ENCODE measurements around the gene GJB5. TPM values are rescaled to one million over a fixed set of nuclear protein-coding genes. Genes with fewer than 3 reads are reported as not detected.

GJB5 gene
- total and polyA plus RNA-seq, 2 donors (not counting 1 experiment from before 2014, with no cell fraction given), result not detected

GRCh38 chr1:34777519-34778321 is 22.9 kb downstream of the GJB5 start:
- ATAC-seq (ENCODE audit: low read depth), result no peak
- H3K27ac Mint-ChIP-seq, result no peak overlapping the region
- Histone ChIP-seq H3K27ac (ENCODE audit: low read length in 2 of 2) (no peak overlapping the region), H3K4me3 (ENCODE audit: control extremely low read depth in 1 of 5, extremely low read depth in 1 of 5, insufficient read depth in 1 of 5, low read depth in 2 of 5, low read length in 4 of 5) (no peak overlapping the region), H3K36me3 (replicated peaks in 1 of 2; ENCODE audit: control extremely low read depth in 1 of 2, control insufficient read depth in 1 of 2, extremely low read depth in 1 of 2, insufficient read depth in 2 of 2, low read length in 1 of 2) (no peaks in the 10 kb centered on the region), H3K4me2 (replicated peaks; ENCODE audit: low read depth, low read length, poor library complexity, severe bottlenecking) (no peak overlapping the region), H4K20me1 (ENCODE audit: control insufficient read depth, insufficient read depth, low read length, poor library complexity, severe bottlenecking) (no peaks in the 10 kb centered on the region), H3K27me3 (replicated peaks in 1 of 4; ENCODE audit: control extremely low read depth in 1 of 4, control insufficient read depth in 3 of 4, insufficient read depth in 4 of 4, low read length in 3 of 4) (peaks cover 0 to 27% (median 10%) of the 10 kb centered on the region in 4 experiments), H3K9ac (ENCODE audit: low read length) (no peak overlapping the region), H2AFZ (ENCODE audit: insufficient read depth, low read depth, low read length, poor library complexity, severe bottlenecking) (no peak overlapping the region), H3K4me1 (ENCODE audit: control insufficient read depth in 2 of 2, insufficient read depth in 2 of 2, low read length in 2 of 2) (peaks cover 2 to 13% of the 10 kb centered on the region in 2 donors), H3K79me2 (ENCODE audit: control insufficient read depth, insufficient read depth, low read length) (no peaks in the 10 kb centered on the region), H3K9me3 (ENCODE audit: control extremely low read depth in 1 of 3, control insufficient read depth in 2 of 3, insufficient read depth in 1 of 3, low read length in 2 of 3) (no peaks in the 10 kb centered on the region)
- WGBS (ENCODE audit: insufficient coverage), result 56% methylated on average over 9 of the region's 10 CpGs
- TF ChIP-seq EZH2 (IDR thresholded peaks at IDR 0.05; ENCODE audit: borderline replicate concordance, insufficient read depth, low read depth, low read length, poor library complexity, severe bottlenecking), result no peak
- TF ChIP-seq CTCF (IDR thresholded peaks at IDR 0.05), result no peak
- H3K27me3 Mint-ChIP-seq, result peaks cover 36% of the 10 kb centered on the region
- H3K4me1 Mint-ChIP-seq, result peaks cover 7% of the 10 kb centered on the region
- ChIA-PET POLR2A (no interaction called here), CTCF (no interaction called here)
- DNase-seq, result no peak
- no peak overlapping the region for H3K4me3 Mint-ChIP-seq
- H3K9me3 Mint-ChIP-seq (ENCODE audit: insufficient read depth), result no peaks in the 10 kb centered on the region
- intact Hi-C loops (cut with micrococcal nuclease), result no loop called here

GRCh38 chr1:34778381-34778780 is 23.5 kb downstream of the GJB5 start:
- H3K36me3 ChIP-seq (replicated peaks in 1 of 2; ENCODE audit: control extremely low read depth in 1 of 2, control insufficient read depth in 1 of 2, extremely low read depth in 1 of 2, insufficient read depth in 2 of 2, low read length in 1 of 2), result no peaks in the 10 kb centered on the region
- H3K27ac ChIP-seq (ENCODE audit: low read length in 2 of 2), result no peak overlapping the region
- ChIA-PET POLR2A (no interaction called here), CTCF (no interaction called here)
- Mint-ChIP-seq H3K27me3 (peaks cover 43% of the 10 kb centered on the region), H3K27ac (no peak overlapping the region), H3K9me3 (ENCODE audit: insufficient read depth) (no peaks in the 10 kb centered on the region), H3K4me1 (peaks cover 7% of the 10 kb centered on the region), H3K4me3 (no peak overlapping the region)
- intact Hi-C loops (cut with micrococcal nuclease), result no loop called here
- no peaks in the 10 kb centered on the region for H3K79me2 ChIP-seq (ENCODE audit: control insufficient read depth, insufficient read depth, low read length)
- H3K9ac ChIP-seq (ENCODE audit: low read length), result no peak overlapping the region
- no peaks in the 10 kb centered on the region for H3K9me3 ChIP-seq (ENCODE audit: control extremely low read depth in 1 of 3, control insufficient read depth in 2 of 3, insufficient read depth in 1 of 3, low read length in 2 of 3)
- DNase-seq (no peak), ATAC-seq (ENCODE audit: low read depth) (no peak)
- no peaks in the 10 kb centered on the region for H4K20me1 ChIP-seq (ENCODE audit: control insufficient read depth, insufficient read depth, low read length, poor library complexity, severe bottlenecking)
- no peak overlapping the region for H2AFZ ChIP-seq (ENCODE audit: insufficient read depth, low read depth, low read length, poor library complexity, severe bottlenecking)
- peaks cover 2 to 13% of the 10 kb centered on the region in 2 donors for H3K4me1 ChIP-seq (ENCODE audit: control insufficient read depth in 2 of 2, insufficient read depth in 2 of 2, low read length in 2 of 2)
- no peak overlapping the region for H3K4me3 ChIP-seq (ENCODE audit: control extremely low read depth in 1 of 5, extremely low read depth in 1 of 5, insufficient read depth in 1 of 5, low read depth in 2 of 5, low read length in 4 of 5)
- H3K27me3 ChIP-seq (replicated peaks in 1 of 4; ENCODE audit: control extremely low read depth in 1 of 4, control insufficient read depth in 3 of 4, insufficient read depth in 4 of 4, low read length in 3 of 4), result peaks cover 0 to 32% (median 10%) of the 10 kb centered on the region in 4 experiments
- WGBS (ENCODE audit: insufficient coverage), result 78% methylated on average over 1 of the region's 6 CpGs
- no peak for TF ChIP-seq CTCF (IDR thresholded peaks at IDR 0.05)
- no peak for TF ChIP-seq EZH2 (IDR thresholded peaks at IDR 0.05; ENCODE audit: borderline replicate concordance, insufficient read depth, low read depth, low read length, poor library complexity, severe bottlenecking)
- no peak overlapping the region for H3K4me2 ChIP-seq (replicated peaks; ENCODE audit: low read depth, low read length, poor library complexity, severe bottlenecking)

Data from B cell (primary cell).